KMS-11 (cell line): Measurements from ENCODE around the gene ACACA.

ENCODE experiments used
- H2AFZ ChIP-seq: fragments of 200-600 bp; sonication (generic); 2 replicates; pipeline ENCODE4 v1.6.1; 2016; ENCODE audit warnings: antibody characterized with exemption, mixed run types, low read depth
- H3K27ac ChIP-seq: fragments of 200-600 bp; sonication (generic); 2 replicates; pipeline ENCODE4 v1.6.1; 2016; ENCODE audit warnings: mild to moderate bottlenecking, mixed run types
- H3K27me3 ChIP-seq: fragments of 200-600 bp; sonication (generic); 2 replicates; pipeline ENCODE4 v1.6.1; 2017; ENCODE audit warnings: mild to moderate bottlenecking, low read depth, mixed run types, moderate library complexity; ENCODE audit not compliant: insufficient read depth
- H3K36me3 ChIP-seq: fragments of 200-600 bp; sonication (generic); 2 replicates; pipeline ENCODE4 v1.6.1; 2017; ENCODE audit warnings: mild to moderate bottlenecking, mixed run types; ENCODE audit not compliant: insufficient read depth
- H3K4me1 ChIP-seq: fragments of 200-600 bp; sonication (generic); 2 replicates; pipeline ENCODE4 v1.6.1; 2016; ENCODE audit warnings: mild to moderate bottlenecking, low read depth, mixed run types; ENCODE audit not compliant: poor library complexity, severe bottlenecking
- H3K4me2 ChIP-seq: fragments of 200-600 bp; sonication (generic); 2 replicates; pipeline ENCODE4 v1.7.0; 2016; ENCODE audit warnings: mild to moderate bottlenecking, mixed run types
- H3K4me3 ChIP-seq: fragments of 200-600 bp; sonication (generic); IDR thresholded peaks from 2 replicates; pipeline ENCODE4 v1.6.1; 2017; ENCODE audit warnings: low read depth, low read length, mixed read lengths; ENCODE audit not compliant: insufficient read depth
- H3K79me2 ChIP-seq: fragments of 200-600 bp; sonication (generic); 2 replicates; pipeline ENCODE4 v1.6.1; 2016; ENCODE audit warnings: low read depth, mixed run types; ENCODE audit not compliant: insufficient read depth
- H3K9ac ChIP-seq: fragments of 200-600 bp; sonication (generic); 2 replicates; pipeline ENCODE4 v1.6.1; 2016; ENCODE audit warnings: mild to moderate bottlenecking, mixed run types
- H4K20me1 ChIP-seq: fragments of 200-600 bp; sonication (generic); 2 replicates; pipeline ENCODE4 v1.6.1; 2016; ENCODE audit warnings: mild to moderate bottlenecking, mixed run types; ENCODE audit not compliant: insufficient read depth
- TF ChIP-seq, protein P1 (sequence below): fragments of 200-600 bp; sonication (generic); conservative IDR thresholded peaks from 2 replicates; pipeline ENCODE4 v1.6.1; 2017; ENCODE audit warnings: low read depth, mild to moderate bottlenecking, antibody characterized with exemption, low read length, moderate library complexity, mixed read lengths

ACACA gene

DNA sequence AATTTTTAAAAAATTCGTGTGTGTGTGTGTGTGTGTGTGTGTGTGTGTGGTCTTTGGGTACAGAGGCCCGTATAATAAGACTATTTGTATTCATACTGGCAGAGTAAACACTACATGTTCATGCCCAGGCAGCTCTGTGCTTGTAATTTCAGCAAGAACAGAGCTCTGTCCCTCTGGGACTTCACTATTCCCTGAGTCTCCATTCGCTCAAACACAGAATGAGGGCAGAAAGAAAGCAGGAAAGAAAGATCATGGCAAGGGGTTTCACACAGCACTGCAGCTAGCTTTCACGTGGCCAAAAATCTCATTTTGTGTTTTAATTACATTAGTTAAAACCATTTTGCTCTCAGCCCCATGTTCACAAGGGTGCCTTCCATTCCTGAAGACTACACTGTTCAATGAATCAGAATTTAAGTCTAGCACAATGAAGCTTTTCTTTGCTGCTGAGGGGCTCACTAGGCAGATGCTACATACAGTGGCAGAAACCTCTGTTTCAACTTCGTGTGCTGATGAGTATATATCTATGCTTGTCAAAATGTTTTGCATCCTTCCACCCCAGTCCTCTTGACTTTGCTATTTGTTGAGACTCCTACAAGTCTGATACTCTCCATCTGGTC, 229.3 kb downstream of the ACACA start:
- Histone ChIP-seq H3K4me1 (no peaks in the 10 kb centered on the region), H3K9ac (no peak overlapping the region), H3K79me2 (no peaks in the 10 kb centered on the region), H2AFZ (no peak overlapping the region), H3K4me3 (no peak overlapping the region), H3K27ac (no peak overlapping the region), H3K4me2 (no peak overlapping the region), H4K20me1 (no peaks in the 10 kb centered on the region), H3K36me3 (0 out of 2 replicates have a peak, but pooled peaks cover 5% of the 10 kb centered on the region), H3K27me3 (no peaks in the 10 kb centered on the region)
- TF ChIP-seq, protein P1, sequence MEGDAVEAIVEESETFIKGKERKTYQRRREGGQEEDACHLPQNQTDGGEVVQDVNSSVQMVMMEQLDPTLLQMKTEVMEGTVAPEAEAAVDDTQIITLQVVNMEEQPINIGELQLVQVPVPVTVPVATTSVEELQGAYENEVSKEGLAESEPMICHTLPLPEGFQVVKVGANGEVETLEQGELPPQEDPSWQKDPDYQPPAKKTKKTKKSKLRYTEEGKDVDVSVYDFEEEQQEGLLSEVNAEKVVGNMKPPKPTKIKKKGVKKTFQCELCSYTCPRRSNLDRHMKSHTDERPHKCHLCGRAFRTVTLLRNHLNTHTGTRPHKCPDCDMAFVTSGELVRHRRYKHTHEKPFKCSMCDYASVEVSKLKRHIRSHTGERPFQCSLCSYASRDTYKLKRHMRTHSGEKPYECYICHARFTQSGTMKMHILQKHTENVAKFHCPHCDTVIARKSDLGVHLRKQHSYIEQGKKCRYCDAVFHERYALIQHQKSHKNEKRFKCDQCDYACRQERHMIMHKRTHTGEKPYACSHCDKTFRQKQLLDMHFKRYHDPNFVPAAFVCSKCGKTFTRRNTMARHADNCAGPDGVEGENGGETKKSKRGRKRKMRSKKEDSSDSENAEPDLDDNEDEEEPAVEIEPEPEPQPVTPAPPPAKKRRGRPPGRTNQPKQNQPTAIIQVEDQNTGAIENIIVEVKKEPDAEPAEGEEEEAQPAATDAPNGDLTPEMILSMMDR: no peak

DNA sequence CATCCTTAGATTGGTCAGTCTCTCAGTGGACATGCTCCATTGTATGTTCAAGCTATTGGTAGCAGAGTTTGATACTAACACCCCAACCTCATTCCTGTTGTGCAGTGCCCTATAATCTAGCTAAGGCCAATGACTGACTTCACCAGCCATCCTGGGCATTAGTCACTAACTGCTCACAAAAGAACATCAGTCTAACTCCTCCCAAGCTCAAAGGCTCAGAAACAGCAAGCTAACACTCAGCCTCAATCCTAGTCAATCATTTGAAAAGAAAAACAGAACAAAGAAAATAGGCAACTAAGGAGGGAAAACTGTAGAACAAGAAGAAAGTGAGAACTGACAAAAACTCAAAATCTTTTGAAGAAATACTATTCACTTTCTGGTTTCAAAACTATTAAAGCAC, 229.9 kb downstream of the ACACA start:
- Histone ChIP-seq H3K36me3 (0 out of 2 replicates have a peak, but pooled peaks cover 5% of the 10 kb centered on the region), H2AFZ (no peak overlapping the region), H3K27ac (no peak overlapping the region)

DNA sequence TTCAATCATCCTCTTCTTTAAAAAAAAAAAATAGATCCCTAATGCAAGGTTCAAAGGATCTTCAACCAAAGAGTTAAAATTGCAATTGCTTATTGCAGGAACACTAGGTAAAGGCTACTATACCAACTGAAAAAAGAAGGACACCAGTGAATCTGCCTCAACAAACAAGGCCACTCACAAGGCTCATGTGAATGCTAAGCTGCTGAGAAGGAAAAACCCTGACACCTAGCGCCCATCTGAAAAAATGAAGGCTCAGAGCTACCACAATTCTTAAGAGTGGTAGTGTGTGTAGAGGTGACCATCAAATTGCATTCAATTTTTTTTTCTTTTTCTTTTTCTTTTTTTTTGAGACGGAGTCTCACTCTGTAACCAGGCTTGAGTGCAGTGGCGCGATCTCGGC, 232.4 kb downstream of the ACACA start:
- H2AFZ ChIP-seq: no peak overlapping the region
- H3K27ac ChIP-seq: no peak overlapping the region
- H3K27me3 ChIP-seq: no peaks in the 10 kb centered on the region
- no peaks in the 10 kb centered on the region for H3K79me2 ChIP-seq
- no peaks in the 10 kb centered on the region for H3K4me1 ChIP-seq
- H3K4me2 ChIP-seq: no peak overlapping the region
- H3K9ac ChIP-seq: no peak overlapping the region
- H3K4me3 ChIP-seq: no peak overlapping the region
- H4K20me1 ChIP-seq: no peaks in the 10 kb centered on the region
- TF ChIP-seq, protein P1: no peak
- H3K36me3 ChIP-seq: 0 out of 2 replicates have a peak, but pooled peaks cover 5% of the 10 kb centered on the region

More for the DNA sequence above, 229.9 kb downstream of the ACACA start:
- no peaks in the 10 kb centered on the region for H3K79me2 ChIP-seq
- no peak overlapping the region for H3K4me3 ChIP-seq
- H3K4me2 ChIP-seq: no peak overlapping the region
- no peaks in the 10 kb centered on the region for H3K27me3 ChIP-seq
- H4K20me1 ChIP-seq: no peaks in the 10 kb centered on the region
- no peak overlapping the region for H3K9ac ChIP-seq
- no peaks in the 10 kb centered on the region for H3K4me1 ChIP-seq
- TF ChIP-seq, protein P1: no peak

DNA sequence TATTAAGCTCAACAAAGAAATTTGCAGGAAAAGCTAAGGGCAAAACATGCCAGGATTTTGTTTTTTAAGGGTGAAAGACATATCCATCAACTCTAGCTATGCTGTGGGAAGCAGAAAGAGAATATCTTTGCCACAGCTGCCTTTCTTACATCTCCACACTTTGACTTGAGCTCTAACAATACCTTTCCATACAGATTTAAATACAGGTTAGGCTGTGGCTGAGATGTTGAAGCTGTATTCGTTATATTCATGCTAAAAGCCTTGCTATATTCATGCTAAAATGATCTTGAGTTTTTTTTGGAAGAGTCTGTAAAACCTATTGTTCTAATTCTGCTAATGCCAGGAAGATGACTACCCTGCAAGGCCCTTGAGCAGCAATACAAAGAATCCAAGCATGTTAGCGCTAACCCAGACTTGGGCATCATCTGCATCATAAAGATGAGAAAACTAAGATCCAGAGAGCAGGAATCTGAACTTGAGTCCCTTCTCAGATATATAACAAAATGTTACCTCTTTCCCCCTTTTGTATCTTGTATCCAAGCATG, 235.7 kb downstream of the ACACA start:
- Histone ChIP-seq H3K36me3 (no peaks in the 10 kb centered on the region), H2AFZ (no peak overlapping the region), H3K4me1 (no peaks in the 10 kb centered on the region), H3K79me2 (no peaks in the 10 kb centered on the region), H3K27ac (no peak overlapping the region), H3K27me3 (no peaks in the 10 kb centered on the region), H3K4me3 (no peak overlapping the region), H3K4me2 (no peak overlapping the region), H4K20me1 (no peaks in the 10 kb centered on the region), H3K9ac (no peak overlapping the region)
- TF ChIP-seq, protein P1: no peak
